Neural cell (in vitro differentiated cells): Measurements from ENCODE around the gene APOBEC3G.

Experiments
- EZH2 ChIP-seq: fragments of 200-600, 300-800 bp; shearing (Covaris generic), sonication (generic); IDR thresholded peaks from 2 replicates; pipeline ENCODE4 v1.6.1; 2014; ENCODE audit warnings: antibody characterized with exemption, low read length, borderline replicate concordance, mild to moderate bottlenecking; ENCODE audit not compliant: insufficient read depth, poor library complexity, severe bottlenecking
- POLR2AphosphoS5 ChIP-seq: IDR thresholded peaks from 2 replicates; pipeline ENCODE4 v1.6.1; 2012
- TAF1 ChIP-seq: IDR thresholded peaks from 2 replicates; pipeline ENCODE4 v1.6.1; 2012; ENCODE audit warnings: low read depth
- TF ChIP-seq, protein P1 (sequence below): fragments of 450-650 bp; IDR thresholded peaks from 2 replicates; pipeline ENCODE4 v1.5.1; 2014; ENCODE audit warnings: antibody characterized with exemption, mild to moderate bottlenecking, moderate library complexity; ENCODE audit not compliant: poor library complexity, severe bottlenecking
- TF ChIP-seq, protein P2 (sequence below): IDR thresholded peaks from 2 replicates; pipeline ENCODE4 v1.6.1; 2012; ENCODE audit warnings: borderline replicate concordance

- TF ChIP-seq, protein P1, sequence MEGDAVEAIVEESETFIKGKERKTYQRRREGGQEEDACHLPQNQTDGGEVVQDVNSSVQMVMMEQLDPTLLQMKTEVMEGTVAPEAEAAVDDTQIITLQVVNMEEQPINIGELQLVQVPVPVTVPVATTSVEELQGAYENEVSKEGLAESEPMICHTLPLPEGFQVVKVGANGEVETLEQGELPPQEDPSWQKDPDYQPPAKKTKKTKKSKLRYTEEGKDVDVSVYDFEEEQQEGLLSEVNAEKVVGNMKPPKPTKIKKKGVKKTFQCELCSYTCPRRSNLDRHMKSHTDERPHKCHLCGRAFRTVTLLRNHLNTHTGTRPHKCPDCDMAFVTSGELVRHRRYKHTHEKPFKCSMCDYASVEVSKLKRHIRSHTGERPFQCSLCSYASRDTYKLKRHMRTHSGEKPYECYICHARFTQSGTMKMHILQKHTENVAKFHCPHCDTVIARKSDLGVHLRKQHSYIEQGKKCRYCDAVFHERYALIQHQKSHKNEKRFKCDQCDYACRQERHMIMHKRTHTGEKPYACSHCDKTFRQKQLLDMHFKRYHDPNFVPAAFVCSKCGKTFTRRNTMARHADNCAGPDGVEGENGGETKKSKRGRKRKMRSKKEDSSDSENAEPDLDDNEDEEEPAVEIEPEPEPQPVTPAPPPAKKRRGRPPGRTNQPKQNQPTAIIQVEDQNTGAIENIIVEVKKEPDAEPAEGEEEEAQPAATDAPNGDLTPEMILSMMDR = no peak
- TF ChIP-seq TAF1 = no peak
- no peak for TF ChIP-seq POLR2AphosphoS5
- TF ChIP-seq, protein P2, sequence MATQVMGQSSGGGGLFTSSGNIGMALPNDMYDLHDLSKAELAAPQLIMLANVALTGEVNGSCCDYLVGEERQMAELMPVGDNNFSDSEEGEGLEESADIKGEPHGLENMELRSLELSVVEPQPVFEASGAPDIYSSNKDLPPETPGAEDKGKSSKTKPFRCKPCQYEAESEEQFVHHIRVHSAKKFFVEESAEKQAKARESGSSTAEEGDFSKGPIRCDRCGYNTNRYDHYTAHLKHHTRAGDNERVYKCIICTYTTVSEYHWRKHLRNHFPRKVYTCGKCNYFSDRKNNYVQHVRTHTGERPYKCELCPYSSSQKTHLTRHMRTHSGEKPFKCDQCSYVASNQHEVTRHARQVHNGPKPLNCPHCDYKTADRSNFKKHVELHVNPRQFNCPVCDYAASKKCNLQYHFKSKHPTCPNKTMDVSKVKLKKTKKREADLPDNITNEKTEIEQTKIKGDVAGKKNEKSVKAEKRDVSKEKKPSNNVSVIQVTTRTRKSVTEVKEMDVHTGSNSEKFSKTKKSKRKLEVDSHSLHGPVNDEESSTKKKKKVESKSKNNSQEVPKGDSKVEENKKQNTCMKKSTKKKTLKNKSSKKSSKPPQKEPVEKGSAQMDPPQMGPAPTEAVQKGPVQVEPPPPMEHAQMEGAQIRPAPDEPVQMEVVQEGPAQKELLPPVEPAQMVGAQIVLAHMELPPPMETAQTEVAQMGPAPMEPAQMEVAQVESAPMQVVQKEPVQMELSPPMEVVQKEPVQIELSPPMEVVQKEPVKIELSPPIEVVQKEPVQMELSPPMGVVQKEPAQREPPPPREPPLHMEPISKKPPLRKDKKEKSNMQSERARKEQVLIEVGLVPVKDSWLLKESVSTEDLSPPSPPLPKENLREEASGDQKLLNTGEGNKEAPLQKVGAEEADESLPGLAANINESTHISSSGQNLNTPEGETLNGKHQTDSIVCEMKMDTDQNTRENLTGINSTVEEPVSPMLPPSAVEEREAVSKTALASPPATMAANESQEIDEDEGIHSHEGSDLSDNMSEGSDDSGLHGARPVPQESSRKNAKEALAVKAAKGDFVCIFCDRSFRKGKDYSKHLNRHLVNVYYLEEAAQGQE = no peak
- no peak for TF ChIP-seq EZH2
Observed at GRCh38 chr22:39098026-39098425, 21.0 kb downstream of the APOBEC3G start.
